GM21528 (cell line): ENCODE measurements around the gene FRS3.

Experiments used
- ATAC-seq: cut with Tn5 transposase; IDR thresholded peaks from one replicate; pipeline ENCODE4 v1.9.1; 2021; ENCODE audit warnings: mild to moderate bottlenecking, moderate library complexity; ENCODE audit not compliant: unreplicated experiment, low FRiP score

FRS3 gene

DNA sequence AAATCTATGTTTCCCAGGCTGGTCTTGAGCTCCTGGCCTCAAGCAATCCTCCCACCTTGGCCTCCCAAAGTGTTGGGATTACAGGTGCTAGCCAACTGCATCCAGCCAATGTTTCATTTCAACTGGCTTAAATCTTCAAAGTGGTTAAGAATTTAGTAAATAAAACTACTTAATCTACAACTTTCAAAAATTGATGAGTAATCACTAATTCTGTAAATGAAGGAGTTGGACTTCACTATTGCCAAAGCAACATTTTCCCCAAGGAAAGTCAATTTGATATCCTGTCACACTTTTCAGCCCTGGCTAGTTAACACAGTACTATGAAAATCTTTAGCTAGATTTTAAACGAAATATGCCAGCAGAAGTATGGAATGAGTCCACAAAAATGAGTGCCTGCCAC lies 11.6 kb upstream of the FRS3 start:
- ATAC-seq = no peak

DNA sequence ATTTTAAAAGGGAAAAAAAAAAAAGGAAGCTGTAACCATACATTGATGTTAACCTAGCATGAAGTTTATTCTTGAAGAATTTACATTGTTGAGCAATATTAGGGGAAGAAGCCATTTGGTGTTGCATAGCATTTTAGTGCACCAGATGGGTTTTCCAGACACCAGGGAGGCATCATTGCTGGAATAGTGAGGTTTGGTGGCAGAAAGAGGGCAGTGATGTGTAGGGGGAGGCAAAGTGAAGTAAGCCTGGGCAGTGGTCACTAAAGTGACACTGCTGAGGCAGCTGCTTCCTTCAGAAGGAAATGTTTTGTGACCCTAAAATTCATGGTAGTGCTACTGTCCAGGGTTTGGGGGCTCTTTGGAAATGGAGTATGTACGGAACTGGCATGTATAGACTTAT lies 10.3 kb upstream of the FRS3 start:
- ATAC-seq = no peak

DNA sequence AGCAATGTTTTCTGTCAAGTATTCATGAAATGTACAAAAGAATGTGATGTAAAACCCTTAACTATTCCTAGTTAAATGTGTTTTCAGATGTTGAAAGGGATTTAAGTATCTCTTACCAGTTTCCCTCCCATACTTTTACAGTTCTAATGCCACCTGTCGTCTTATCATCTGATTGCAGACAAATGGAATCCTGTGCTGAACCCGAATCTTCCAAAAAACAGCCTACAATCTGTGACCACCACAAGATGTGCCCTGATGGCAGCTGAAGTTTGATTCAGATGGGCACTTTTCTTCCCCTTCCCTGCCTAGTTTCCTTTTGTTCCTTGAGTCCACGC lies 9.7 kb upstream of the FRS3 start:
- ATAC-seq = no peak

DNA sequence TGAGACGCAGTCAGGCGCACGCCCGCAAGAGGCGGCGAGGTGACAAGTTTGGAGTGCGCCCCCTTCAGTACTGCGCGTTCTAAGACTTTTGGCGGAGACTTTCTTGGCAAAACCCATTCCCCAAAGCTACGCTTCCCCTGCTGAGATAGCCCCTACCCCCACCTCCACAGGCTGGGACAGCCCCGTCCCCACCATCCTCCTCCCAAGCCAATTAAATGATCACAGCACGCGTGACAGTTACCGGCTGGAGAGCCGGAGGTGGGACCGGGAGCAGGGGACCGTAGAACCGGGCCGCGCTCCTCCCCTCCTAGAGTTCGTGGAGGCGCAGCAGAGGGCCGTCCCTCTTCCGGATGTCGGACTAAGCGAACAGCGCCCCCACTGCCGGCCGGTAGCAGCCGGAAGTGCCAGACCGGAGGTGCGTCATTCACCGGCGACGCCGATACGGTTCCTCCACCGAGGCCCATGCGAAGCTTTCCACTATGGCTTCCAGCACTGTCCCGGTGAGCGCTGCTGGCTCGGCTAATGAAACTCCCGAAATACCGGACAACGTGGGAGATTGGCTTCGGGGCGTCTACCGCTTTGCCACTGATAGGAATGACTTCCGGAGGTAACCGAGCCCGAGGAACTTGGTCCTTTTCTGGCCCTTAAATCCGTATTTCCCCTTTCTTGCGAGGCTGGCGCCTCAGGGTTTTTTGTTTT lies 7.7 kb upstream of the FRS3 start, which contains the start of gene TOMM6:
TOMM6 (plus strand) TSS at position 476 of the 699 bp plus-strand sequence; CDS start at position 480, 4 bp downstream.
- ATAC-seq = peak; percentile 79

DNA sequence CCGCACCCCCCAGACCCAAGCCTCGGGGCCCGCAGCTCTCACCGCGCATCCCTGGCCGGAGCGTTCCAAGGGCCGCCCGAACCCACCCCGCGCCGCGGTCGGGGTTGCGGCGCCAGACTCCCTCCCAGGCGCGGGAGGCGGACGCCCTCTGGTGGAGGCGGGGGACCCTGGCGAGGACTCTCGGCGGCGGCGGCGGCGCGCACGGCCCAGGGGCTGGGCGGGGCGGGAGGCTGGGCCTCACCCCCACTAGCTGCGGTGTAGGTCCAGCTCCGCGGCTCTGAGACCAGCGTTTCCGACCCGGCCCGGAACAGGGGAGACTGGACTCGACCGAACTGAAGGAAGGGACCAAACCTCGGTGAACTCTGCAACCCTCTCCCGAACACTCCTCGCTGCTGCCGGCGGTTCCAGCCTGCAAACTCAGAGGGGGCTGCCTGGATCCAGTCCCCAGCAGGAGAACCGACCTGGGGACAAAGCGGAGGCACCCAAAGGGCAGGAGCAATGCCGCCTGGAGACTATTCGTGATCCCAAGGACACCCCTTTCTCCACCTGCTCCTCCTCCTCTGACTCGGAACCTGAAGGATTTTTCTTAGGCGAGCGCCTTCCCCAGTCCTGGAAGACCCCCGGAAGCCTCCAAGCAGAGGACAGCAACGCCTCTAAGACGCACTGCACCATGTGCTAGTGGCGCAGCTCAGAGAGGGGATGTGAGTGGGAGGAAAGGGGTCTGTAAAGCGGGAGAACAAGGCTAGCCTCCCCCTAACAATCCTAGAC lies 6.9 kb upstream of the FRS3 start:
- ATAC-seq = peak; percentile 53

DNA sequence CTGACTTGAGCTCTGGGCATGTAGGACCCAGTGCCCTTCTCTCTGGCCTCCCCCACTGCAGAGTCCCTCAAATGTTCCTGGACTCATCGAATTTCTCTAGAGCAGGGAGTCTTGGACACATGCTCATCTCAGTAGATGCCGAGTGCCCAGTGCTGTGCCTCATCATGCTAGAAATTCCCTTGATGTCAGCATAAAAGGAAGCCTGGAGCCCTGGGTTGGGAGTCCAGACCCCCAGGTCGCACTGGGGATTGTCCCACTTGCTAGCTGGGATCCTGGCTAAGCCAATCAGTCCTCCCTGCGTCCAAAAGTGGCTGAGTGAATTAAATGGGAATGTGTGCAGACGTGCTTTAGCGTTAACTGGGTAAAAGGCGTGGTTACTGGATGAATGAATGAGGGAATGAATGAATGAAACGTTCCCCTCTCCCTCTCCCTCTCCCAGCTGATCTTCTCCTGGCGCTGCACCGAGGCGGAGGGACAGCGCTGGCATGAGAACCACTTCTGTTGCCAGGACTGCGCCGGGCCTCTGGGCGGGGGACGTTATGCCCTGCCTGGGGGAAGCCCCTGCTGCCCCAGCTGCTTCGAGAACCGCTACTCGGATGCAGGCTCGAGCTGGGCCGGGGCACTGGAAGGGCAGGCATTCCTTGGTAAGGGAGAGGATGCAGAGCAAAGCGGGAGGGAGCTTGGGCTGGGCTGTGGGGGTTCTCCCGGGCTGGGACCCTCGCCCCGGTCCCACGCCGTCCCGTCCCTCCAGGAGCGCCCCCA lies 6.2 kb upstream of the FRS3 start:
- no peak for ATAC-seq

DNA sequence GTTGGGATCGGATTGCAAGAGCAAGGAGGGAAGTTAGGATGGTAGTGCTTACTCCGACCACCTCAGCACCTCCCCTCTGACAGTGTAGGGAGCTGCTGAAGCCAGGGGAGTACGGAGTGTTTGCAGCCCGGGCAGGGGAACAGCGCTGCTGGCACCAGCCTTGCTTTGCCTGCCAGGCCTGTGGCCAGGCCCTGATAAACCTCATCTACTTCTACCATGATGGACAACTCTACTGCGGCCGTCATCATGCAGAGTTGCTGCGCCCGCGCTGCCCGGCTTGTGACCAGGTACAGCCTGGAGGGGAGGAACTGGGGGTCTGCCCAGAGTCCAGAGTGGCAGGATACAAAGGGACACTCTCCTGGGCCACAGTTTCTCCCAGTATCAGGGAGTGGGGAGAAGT lies 5.6 kb upstream of the FRS3 start:
- no peak for ATAC-seq

DNA sequence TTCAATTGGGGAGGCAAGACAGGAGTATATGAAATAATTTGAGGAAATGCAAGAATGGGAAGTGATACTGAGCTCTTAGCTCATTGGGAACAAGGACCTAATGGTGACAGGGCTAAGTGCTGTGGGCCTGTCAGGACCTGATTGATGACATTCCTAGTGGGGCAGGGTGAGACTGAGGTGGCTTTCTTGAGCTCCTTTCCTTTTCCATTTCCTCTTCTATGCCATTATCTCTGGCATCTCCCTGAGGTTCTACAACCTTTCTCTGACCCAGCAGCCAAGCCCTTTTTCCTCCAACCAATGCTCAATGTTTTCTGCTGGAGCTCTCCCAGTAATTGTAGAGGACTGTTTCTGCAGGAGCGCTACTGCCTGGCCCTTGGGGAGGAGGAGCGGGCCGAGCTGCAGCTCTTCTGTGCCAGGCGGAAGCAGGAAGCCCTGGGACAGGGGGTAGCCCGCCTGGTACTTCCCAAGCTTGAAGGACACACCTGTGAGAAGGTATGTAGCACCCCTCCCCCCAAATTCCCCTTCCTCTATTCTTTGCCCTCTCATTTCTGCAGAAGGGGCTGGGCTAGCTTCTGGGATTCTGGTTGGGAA lies 5.0 kb upstream of the FRS3 start:
- ATAC-seq = no peak

DNA sequence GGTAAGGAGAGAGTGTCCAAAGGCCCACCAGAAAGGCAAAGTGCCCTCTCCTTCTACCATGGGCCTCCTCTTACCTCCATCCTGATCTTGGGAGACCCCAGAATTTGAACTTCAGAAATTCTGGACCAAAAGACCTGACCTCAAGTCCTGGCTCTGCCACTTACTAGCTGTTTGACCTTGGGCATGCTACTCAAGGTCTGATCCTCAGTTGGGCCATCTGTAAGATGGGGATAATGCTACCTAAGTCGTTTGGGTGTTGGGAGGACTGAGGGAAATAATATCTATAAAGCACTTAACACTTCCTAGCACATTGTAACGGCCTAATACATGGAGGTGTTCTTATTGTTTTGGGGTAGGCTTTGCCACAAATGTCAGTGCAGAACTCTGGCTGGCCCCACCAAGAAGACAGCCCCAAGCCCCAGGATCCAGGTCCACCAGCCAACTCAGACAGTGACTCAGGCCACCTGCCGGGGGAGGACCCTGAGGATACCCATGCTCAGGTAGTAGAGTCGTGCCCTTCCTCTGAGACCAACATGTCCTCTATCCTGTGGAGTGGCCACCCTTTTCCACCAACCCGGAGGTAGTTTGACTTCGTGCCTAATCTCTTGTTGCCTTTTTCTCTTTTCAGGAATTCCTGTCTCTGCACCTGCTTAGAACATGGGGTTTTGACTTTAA lies 3.5 kb upstream of the FRS3 start:
- ATAC-seq = no peak

DNA sequence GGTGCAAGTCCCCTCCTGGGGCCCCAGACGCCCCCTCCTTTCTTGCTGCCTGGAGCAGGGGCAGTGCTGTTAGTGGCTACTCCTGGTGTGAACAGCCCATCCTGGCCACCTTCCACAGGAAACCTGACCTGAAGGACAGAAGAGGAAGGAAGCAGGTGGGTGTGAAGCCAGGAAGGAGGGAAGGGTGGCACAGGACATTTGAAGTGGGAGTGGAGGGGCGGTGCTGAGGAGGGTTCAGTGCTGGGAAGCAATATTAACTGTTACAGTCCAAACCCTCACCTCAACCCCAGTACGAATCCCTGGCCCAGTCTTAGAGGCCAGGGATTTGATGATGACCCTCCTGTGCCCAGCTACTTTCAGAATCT lies 1.6 kb upstream of the FRS3 start:
- ATAC-seq = no peak

DNA sequence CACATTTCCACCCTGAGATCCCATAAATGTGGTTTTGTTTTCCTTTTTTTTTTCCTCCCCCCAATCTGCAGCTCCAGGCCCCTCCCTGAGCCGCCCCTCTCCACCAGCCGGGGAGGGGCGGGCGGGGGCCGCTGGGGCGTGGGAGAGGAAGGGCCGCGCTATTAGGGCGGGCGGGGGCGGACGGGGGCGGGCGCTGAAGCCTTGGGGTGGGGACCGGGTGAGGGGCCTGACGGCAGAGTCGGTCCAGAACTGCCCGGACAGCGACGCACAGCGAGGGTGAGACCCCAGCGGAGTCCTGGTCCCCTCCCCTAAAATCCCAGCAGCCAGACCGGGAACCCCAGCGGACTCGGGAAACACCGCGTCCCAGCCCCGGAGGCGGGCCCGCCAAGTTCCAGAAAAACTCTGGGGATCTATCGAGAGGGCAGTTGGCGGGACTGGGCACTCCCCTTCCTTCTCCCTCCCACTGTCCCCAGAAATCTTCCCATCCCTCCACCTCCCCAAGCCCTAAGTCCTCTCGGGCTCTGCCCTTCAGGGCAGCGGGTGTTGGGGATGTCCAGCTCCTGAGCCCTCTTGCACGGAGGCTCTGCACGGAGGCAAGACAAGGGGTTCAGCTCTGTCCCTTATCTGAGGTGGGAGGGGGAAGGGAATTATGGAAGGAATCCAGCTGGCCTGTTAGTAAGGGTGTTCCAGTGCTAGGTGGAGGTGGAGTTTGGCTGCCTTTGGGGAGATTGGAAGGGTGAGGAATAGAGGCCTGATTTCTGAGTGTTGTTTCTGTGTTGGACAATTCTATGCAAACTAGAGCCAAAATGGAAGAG lies 1.1 kb upstream of the FRS3 start, which contains the start of gene PRICKLE4:
PRICKLE4 (plus strand) TSS at position 232 of the 815 bp plus-strand sequence. CDS start 2,692 bp downstream, outside the sequence.
- ATAC-seq = no peak

DNA sequence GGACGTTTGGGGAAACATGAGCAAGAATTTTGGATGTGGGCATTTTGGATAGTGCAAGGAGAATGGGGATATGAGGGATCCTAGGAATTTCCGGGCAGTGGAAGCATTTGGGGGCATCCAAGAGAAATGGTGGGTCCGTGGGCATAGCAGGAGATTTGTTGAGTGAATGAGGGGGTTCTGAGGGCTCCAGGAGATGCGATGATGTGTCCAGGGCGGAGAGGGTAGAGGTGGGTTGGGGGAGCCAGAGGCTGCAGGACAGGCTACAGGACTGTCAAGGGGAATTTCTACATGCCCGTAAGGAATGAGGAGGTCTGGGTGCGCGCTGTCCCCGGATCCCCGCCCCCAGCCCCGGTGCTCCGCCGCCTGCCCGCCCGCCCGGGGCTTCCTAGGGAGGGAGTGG lies 364 bp downstream of the FRS3 start:
- peak; percentile 21 for ATAC-seq

DNA sequence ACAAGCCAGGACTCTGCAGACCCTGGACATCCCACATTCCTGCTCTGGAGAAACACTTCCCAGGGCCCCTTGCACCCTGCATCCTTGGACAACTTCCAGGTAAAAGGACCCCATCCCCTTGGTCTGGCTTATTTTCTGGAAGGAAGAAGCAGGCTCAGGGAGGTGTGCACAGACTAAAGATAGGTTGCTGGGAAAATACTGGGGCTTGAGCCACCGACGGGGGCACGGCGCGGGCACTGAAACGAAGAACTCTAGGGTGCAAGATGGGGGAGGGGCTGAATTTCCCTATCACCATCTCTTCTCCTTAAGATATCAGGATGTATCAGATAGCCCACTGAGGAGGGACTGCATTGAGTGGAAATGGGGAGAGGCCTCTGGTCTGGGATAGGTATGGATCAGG lies 805 bp downstream of the FRS3 start:
- no peak for ATAC-seq

DNA sequence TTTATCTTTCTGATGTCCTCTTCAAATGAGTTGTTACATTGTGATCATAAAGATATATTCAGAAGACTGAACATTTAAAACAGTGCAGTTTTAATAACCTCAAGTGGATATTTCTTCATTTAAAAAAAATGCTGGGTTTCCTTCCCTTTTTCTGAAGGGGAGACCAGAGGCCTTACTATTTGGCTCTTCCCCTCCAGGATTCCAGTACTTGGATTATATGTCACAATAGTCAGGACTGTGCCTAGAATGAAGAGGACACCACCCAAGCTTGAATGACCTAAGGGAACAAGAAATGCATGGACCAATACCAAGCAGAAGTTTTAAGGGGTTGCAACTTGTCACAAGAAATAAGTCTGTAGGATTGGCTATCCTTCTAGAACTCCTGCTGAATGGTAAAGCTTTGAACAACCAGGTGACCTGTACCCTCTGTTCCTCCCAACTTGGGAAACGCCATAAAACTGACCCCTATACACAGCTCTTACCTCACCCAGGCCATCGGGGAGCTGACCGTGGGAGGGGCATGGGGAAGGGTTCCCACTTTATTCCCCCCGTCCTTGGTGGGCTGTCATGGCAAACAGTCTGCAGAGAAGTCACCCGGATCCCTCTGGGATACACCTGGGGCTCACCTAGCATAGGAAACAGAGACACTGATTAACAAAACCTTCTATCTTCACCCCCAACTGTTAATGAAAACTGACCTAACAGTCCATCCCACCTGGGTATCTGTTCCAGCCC lies 2.0 kb downstream of the FRS3 start:
- no peak for ATAC-seq

DNA sequence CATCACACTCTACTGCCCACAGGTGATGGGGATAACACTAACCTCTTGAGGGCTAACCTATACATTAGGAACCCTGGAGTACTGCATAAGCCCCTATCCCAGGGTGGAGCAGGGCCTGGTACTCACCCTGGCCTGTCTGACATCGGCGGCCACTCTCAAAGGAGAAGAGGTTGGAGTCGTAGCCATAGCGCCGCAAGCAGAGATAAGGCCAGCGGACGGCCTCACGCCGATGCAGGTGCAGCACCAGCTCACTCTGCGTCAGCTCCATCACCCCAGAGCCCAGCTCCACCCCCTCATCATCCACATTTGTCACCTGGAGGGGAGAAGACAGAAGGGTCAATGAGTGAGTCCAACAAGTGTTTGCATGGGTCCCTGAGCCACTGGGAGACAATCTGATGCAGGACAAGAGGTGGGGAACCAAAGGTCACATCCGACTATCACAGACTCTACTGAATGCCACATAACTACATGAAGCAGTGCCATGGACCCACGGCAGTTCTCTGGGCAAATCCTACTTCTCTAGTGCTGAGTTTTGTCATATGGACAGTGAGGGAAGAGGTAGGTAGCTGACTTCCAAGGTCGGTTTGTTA lies 4.3 kb downstream of the FRS3 start:
- ATAC-seq = no peak

DNA sequence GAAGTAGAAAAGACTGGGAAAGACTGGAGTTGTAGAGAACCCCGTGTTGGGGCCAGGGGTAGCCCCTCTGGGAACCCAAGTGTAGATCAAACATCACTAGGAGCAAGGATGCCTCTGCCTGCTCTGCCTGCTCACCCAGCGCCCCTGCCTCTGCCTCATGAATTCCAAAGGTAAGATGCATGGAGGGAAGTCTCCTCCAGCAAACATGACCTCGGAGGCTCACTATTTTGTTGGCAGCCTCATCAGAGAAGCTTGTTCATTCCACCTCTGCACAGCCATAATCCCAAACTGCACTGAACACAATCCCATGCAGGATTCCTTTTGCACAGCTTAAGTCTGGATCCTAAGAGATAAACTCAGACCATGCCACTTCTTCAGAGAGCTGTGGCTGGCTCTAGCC lies 4.9 kb downstream of the FRS3 start:
- ATAC-seq = no peak

DNA sequence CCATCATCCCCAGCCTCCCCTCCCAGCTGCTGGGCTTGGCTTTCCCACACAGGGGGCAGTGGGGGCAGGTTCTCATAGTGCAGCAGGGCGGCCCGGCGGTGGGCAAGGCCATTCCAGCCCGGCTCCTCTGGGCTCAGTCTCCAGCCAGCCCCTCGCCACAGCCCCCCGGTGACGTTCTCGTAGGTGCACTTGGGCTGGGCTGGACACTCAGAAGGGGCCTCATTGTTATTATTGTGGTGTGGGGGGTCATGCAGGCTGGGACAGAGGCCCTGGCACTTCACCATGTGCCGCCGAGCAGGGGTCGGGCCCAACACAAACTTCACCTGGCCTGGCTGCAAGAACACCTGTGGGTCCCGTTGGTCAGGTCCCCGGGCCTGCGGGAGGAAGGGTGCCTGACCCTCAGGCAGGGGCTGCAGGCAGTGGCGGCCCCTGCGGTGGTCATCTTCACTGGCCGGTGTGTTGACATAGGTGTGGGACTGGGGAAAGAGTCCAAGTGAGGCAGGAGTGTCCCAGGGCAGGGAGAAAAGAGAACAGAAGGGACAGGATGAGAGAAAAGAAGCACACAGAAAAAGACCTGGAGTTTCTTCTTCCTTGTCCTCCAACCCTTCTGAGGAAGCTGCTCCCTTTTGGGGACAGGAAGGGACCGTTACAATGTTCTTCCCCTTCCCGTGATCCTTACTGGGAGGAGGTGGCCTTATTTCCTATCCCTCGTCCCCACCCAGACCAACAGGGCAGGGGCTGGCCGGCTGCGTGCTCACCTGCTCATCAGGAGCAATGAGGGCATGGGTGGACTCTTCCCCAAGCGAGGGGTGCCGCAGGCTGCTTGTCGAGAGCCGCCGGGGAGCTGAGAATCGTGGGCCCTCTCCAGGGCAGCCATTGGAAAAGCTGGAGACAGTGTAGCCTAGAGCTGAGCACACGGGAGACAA lies 8.4 kb downstream of the FRS3 start:
- no peak for ATAC-seq
